Vagina (tissue), 2 donors: ENCODE results near the gene NSUN4.

Experiments used
- CTCF ChIP-seq, 3 experiments: fragments of 450-650 bp in 2 of 3; fragments of 200-600 bp in 1 of 3; sonication (generic) in 1 of 3; IDR thresholded peaks; one replicate each; pipeline ENCODE4 v1.5.1; 2017 to 2019; ENCODE audit warnings: antibody characterized with exemption in 3 of 3, mild to moderate bottlenecking in 2 of 3, moderate library complexity in 2 of 3
- POLR2AphosphoS5 ChIP-seq, 2 donors: sonication (generic); formaldehyde crosslinking; IDR thresholded peaks; one replicate each; pipeline ENCODE4 v1.9.0; 2017; ENCODE audit warnings: antibody characterized with exemption in 2 of 2, mild to moderate bottlenecking in 2 of 2, low read depth in 1 of 2; ENCODE audit not compliant: insufficient read depth in 1 of 2

GRCh38 chr1:46343351-46343695 is 2.7 kb downstream of the NSUN4 start:
- TF ChIP-seq CTCF (IDR thresholded peaks at IDR 0.05), result no peak
- no peak for TF ChIP-seq POLR2AphosphoS5 (IDR thresholded peaks at IDR 0.05; ENCODE audit: insufficient read depth in 1 of 2, low read depth in 1 of 2)
